ENCODE measurements around the gene TMC1. TPM values are rescaled to one million over a fixed set of nuclear protein-coding genes. Genes with fewer than 3 reads are reported as not detected.

The TMC1 gene
- total RNA-seq, 4 donors from 2014 or later, result under 0.01 to 0.95 (median 0.90) TPM; not detected in 1

- Histone ChIP-seq H3K36me3 (no peaks in the 10 kb centered on the region), H3K9me3 (no peaks in the 10 kb centered on the region), H3K27ac (no peak overlapping the region), H3K4me3 (no peak overlapping the region), H3K27me3 (no peaks in the 10 kb centered on the region), H3K4me1 (no peaks in the 10 kb centered on the region)
- no peak for TF ChIP-seq CTCF (IDR thresholded peaks at IDR 0.05)
- TF ChIP-seq POLR2A (IDR thresholded peaks at IDR 0.05), result no peak
- intact Hi-C loops (cut with DNase I; ENCODE audit: low total_unique reads), result no loop called here
- no peak for DNase-seq
Observed at GRCh38 chr9:72627147-72627546, 105.7 kb downstream of the TMC1 start.

GRCh38 chr9:72627956-72628540 lies 106.6 kb downstream of the TMC1 start:
- Histone ChIP-seq H3K36me3 (no peaks in the 10 kb centered on the region), H3K4me1 (no peaks in the 10 kb centered on the region), H3K27me3 (no peaks in the 10 kb centered on the region), H3K4me3 (no peak overlapping the region), H3K9me3 (no peaks in the 10 kb centered on the region), H3K27ac (no peak overlapping the region)
- no peak for DNase-seq
- intact Hi-C loops (cut with DNase I; ENCODE audit: low total_unique reads), result no loop called here
- no peak for TF ChIP-seq CTCF (IDR thresholded peaks at IDR 0.05)
- no peak for TF ChIP-seq POLR2A (IDR thresholded peaks at IDR 0.05)

GRCh38 chr9:72633966-72634365 lies 112.6 kb downstream of the TMC1 start:
- Histone ChIP-seq H3K9me3 (no peaks in the 10 kb centered on the region), H3K27me3 (no peaks in the 10 kb centered on the region), H3K4me3 (no peak overlapping the region), H3K36me3 (no peaks in the 10 kb centered on the region), H3K4me1 (no peaks in the 10 kb centered on the region), H3K27ac (no peak overlapping the region)
- intact Hi-C loops (cut with DNase I; ENCODE audit: low total_unique reads), result no loop called here
- TF ChIP-seq CTCF (IDR thresholded peaks at IDR 0.05), result no peak
- no peak for TF ChIP-seq POLR2A (IDR thresholded peaks at IDR 0.05)
- no peak for DNase-seq

- intact Hi-C loops (cut with DNase I; ENCODE audit: low total_unique reads), result no loop called here
- no peaks in the 10 kb centered on the region for H3K36me3 ChIP-seq
- TF ChIP-seq CTCF (IDR thresholded peaks at IDR 0.05) (no peak), POLR2A (IDR thresholded peaks at IDR 0.05) (no peak)
- no peak overlapping the region for H3K4me3 ChIP-seq
- H3K27ac ChIP-seq, result no peak overlapping the region
- no peaks in the 10 kb centered on the region for H3K27me3 ChIP-seq
- no peaks in the 10 kb centered on the region for H3K4me1 ChIP-seq
- no peaks in the 10 kb centered on the region for H3K9me3 ChIP-seq
- DNase-seq, result no peak
Observed at GRCh38 chr9:72635197-72635596, 113.8 kb downstream of the TMC1 start.

- H3K27me3 ChIP-seq, result no peaks in the 10 kb centered on the region
- H3K4me3 ChIP-seq, result no peak overlapping the region
- intact Hi-C loops (cut with DNase I; ENCODE audit: low total_unique reads), result no loop called here
- no peak for DNase-seq
- no peak overlapping the region for H3K27ac ChIP-seq
- no peaks in the 10 kb centered on the region for H3K4me1 ChIP-seq
- TF ChIP-seq CTCF (IDR thresholded peaks at IDR 0.05) (no peak), POLR2A (IDR thresholded peaks at IDR 0.05) (no peak)
- no peaks in the 10 kb centered on the region for H3K9me3 ChIP-seq
- H3K36me3 ChIP-seq, result no peaks in the 10 kb centered on the region
Observed at GRCh38 chr9:72636621-72637020, 115.2 kb downstream of the TMC1 start.
